Astrocyte (in vitro differentiated cells and primary cell): Measurements from ENCODE around the gene FKBP7.

Source experiments
- CTCF ChIP-seq: IDR thresholded peaks from 2 replicates; pipeline ENCODE4 v1.5.1; 2011; ENCODE audit warnings: low read depth, mild to moderate bottlenecking, inconsistent platforms, low read length, moderate library complexity; ENCODE audit not compliant: insufficient read depth
- EZH2 ChIP-seq: IDR thresholded peaks from 2 replicates; pipeline ENCODE4 v1.6.1; 2012; ENCODE audit warnings: mild to moderate bottlenecking, low read length, inconsistent platforms; ENCODE audit not compliant: insufficient read depth

DNA sequence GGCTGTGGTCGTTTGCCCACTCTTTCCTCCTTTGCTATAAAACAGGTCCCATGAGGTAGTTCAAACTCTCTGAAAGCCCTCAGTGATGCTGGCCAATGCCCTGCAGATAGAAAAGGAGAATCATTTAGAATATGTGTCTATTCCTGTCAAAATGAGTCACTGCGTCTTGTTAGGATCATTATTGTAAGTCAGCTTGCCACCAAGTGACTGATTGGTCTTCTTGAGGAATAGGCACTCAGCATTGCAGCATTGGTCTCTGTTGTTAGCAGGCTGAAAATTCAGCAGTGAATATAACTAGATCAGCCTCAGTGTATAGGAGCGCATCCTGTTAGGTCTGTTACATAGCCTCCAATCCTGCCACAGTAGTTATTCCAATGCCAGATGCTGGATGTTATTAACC lies 56.3 kb downstream of the FKBP7 start:
- TF ChIP-seq EZH2 (no peak), CTCF (no peak)
